Stimulated activated CD8-positive, alpha-beta memory T cell treated with anti-CD3 and anti-CD28 coated beads, Interleukin-4, amount 100 ng/mL, for 1 hour (primary cell): ENCODE results near the gene FUT8.

Experiments used
- DNase-seq, 2 donors: peaks; one replicate each; pipeline ENCODE4 v3.0.0-alpha.2; 2020; ENCODE audit warnings: low read depth in 2 of 2, low spot score in 1 of 2

Gene FUT8

DNA sequence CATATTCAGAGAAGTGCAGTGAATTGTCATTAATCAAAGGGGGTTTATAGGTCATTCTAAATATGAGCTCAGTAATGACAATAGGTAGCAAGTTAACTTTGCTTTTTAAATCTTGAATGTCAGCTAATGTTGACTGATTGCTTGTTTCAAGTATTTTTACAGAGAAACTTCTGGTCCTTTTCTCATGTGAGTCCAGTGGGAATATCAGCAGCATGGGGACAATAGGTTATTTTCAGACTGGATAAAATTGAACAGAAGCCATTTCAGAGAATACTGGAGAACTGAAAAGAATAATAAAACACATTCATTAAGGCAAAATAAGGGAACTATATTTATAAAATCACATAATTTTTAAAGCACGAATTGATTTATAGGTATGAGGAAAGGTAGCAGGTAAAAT is 78.7 kb downstream of the FUT8 start:
- DNase-seq: no peak

DNA sequence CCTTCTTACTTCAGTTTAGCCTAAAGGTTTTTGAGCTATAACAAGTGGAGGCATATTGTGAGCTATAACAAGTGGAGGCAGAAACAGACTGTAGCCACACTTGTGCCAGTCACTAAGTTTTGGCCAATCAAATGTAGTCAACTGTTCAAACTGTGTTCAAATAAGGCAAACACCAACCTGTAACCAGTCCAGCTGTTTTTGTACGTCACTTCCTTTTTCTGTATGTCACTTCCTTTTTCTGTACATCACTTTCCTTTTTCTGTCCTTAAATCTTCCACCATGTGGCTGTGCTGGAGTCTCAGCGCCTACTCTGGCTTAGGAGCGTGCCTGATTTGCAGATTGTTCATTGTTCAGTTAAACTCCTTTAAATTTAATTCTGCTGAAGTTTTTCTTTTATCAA is 79.7 kb downstream of the FUT8 start:
- no peak for DNase-seq

DNA sequence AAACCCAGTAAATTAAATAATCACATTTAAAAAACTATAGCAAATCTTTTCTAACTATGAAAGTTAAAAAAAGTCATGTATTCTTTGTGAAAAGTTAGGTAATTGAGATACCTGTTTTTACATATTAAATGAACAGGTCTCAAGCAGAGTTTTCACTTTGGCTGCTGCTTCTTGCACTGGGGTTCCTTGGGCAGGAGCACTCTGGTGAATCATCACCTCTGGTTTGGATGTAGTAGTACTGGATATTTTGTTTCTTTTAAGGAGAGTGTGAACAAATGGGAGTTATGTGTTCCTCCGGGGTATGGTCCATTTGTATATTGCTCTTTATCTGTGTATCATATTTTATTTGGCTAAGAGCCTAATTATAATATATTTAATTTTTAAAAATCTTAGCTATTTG is 82.7 kb downstream of the FUT8 start:
- DNase-seq: no peak

DNA sequence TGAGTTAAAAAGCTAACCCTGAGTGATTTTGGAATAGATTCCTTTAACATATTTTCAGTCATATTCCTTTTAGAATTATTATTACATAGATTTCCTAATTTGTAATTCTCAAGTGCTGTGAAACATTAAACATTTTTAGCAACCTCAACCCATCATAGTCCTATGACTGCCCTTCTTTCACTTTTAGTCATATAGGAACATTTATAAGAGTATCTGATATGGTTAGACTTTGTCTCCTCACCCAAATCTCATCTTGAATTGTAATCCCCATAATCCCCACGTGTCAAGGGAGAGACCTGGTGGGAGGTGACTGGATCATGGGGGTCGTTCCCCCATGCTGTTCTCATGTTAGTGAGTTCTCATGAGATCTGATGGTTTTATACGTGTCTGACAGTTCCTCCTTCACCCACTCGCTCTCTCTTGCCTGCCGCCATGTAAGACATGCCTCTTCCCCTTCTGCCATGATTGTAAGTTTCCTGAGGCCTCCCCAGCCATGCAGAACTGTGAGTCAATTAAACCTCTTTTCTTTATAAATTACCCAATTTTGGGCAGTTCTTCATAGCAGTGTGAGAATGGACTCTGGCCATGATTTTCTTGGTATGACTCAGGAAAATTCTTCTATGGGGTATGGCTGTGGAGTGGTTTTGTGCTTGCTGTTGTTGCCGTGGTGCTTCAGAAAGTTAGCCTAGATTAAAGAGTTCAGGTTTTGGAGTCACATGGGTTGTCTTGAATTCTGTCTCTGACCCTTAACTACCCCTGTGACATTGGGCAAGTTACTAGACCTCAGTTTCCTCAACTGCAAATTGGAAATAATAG is 83.9 kb downstream of the FUT8 start:
- DNase-seq: no peak

DNA sequence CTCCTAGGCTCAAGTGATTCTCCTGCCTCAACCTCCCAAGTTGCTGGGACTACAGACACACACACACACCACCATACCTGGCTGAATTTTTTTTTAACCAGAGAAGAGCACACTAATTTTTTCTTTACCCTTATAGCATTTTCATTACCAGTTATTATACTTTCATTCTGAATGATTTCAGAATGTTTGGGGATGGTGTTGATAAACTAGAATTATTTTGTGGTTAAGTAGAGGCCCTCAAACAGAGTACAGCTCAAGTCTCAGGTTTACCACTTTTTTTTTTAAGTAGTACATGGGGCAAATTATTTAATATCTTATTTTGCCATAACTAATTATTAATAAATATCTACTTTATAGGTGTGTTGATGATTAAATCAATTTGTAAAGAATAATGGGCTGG is 86.6 kb downstream of the FUT8 start:
- DNase-seq: no peak

DNA sequence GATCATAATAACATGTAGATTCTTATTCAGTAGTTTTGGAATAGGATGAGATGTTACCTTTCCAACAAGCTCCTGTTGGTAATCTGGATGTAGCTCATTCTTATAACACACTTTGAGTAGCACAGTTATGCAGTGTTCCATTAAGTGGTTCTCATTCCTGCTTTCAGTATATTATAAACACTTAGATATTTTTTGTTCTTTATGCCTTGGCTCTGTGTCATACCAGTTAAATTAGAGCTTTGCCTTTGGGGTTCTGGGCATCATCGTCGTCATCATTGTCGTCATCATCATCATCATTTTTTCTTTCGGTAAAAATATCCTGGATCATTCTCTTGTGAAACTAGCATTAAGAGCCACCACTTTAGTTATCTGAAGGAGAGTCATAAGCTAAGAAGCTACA is 87.5 kb downstream of the FUT8 start:
- DNase-seq: no peak

DNA sequence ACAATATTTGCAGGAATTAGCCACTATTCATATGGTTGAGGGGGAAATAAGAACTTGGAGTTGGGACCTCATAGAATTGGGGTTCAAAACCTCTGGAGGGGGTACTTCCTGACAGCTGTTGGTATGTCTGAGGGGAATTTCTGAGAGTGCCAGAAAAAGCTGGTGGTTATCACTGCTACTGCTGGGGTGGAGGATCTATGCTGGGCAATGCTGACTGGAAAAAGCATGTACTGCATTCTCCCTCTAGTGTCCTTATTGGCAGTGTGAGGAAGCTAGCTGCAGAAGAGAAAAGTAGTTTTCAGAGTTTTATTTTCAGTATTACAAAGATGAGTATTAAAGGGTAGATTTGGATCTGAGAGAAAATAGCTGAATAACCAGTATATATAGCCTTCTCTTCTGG is 88.8 kb downstream of the FUT8 start:
- no peak for DNase-seq

DNA sequence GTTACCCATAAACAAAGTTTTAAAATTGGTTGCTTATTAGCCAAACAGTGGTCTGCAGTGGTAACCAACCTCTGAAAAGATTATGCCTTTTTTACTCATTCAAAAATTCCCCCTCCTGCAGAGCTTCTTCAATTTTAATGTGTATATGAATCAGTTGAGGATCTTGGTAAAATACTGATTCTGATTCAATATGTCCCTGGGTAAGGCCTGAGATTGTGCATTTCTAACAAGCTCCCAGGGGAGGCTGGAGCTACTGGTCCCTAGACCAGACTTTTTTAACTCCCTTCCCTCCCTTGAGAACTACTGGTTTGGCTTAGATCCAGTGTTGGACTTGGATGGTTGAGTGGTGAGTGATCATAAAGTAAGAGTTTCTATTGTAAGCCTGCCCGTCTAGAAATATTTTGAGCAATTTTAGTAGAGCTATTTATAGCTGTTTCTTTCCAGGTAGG is 90.2 kb downstream of the FUT8 start:
- no peak for DNase-seq

DNA sequence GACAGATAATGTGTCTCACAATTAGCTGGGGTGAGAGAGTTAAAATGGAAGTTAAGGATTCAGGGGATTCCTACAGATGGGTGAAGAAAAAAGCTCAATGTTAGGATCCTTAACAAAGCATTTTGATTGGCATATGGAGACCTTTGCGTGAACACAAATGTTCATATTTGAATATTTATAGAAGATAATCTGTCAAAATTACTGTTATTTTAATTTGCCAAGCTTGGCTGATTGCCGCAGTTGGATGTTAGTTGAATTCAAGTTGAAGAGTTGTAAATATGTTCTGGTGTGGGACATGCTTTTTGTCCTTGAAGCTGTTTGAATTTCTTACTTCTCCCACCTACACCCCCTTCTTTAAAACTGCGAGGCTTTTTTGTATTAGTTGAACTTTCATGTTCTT is 91.2 kb downstream of the FUT8 start:
- DNase-seq: no peak

DNA sequence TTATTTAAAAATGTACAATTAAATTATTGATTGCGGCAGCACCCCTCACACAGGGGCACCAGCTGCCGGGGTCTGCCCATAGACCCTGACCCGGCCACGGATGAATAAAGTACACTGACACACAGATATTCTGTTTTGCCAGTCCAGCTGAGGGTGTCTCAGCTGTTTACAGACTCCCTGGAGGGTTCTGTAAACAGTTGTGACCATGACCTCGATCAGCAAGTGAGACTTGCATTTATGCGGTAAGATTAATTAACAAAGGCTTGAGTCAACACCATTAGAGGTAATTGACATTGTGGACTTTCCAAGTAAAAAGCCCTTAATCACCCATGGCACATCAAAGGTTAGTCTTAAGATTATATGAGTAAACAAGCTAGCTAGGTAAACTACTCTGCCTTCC is 94.3 kb downstream of the FUT8 start:
- DNase-seq: no peak

DNA sequence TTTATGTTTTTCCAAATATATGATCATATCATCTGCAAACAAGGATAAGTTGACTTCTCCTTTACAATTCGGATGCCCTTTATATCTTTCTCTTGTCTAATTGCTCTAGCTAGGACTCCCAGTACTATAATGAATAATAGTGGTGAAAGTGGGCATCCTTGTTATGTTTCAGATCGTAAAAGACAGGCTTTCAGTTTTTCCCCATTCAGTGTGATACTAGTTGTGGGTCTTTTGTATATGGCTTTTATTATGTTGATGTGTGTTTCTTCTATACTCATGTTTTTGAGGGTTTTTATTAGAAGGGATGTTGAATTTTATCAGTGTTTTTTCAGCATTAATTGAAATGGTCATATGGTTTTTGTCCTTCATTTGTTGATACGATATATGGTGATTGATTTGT is 97.3 kb downstream of the FUT8 start:
- DNase-seq: no peak

DNA sequence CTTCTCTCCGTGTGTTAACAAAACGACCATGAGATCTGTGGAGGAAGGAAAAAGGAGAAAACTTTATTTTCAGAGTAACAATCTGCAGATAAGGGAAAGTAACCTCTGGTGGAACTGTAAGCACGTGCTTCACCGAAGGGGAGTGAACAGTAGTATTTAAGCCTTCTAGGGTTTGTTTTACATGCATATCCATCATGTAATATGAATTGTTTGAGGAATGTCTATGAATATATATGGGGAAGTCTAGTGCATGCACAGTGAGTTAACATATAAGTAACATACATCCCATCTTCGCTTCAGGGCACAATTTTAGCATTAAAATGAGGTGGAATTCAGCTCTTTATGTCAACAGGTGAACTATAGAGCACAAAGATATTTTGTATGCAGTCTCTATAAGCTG is 101.1 kb downstream of the FUT8 start:
- no peak for DNase-seq

DNA sequence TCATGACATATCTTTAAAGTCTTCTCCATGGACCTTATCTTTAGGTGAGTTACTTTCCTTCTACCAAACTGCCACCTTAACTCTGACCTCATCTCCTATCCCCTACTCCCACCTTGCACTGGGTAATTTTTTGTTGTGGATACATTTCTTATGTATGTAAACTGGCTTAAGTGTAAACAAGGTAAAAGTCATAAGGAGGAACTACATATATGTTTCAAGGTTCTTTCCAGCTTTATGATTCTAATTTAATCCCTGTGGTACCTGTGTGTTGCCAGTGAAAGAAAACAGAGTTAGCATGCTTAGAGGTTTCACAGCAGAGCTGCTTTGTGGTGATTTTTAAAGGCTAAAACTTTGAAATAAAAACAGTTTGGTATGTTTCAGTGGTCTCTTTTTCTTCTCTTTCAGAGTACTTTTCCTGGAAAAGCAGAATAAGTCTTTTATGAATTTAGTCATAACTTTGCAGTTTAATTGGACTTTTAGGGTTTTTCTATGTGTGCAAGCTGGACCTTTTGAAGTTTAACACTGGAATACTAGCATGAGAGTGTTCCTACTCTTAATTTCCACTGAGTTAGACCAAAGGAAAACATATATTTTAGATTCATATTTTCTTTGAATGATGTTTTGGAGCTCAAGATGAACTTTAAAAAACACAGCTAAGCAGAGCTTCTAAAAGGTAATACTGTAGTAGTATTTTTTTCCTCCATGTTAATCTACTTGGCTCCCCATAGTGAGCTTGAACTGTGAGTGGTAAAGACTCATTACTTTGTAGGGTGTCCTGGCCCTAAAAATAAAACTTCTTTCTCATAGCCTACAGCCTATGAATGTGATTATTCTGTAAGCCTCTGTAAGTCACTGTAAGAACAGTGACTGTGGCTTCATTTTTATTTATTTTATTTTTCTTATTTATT is 105.4 kb downstream of the FUT8 start:
- no peak for DNase-seq

DNA sequence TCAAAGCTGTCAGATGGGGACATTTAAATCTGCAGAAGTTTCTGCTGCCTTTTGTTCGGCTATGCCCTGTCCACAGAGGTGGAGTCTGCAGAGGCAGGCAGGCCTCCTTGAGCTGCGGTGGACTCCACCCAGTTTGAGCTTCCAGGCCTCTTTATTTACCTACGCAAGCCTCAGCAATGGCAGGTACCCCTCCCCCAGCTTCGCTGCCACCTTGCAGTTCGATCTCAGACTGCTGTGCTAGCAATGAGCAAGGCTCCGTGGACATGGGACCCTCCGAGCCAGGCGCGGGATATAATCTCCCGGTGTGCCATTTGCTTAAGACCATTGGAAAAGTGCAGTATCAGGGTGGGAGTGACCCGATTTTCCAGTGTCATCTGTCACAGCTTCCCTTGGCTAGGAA is 115.5 kb downstream of the FUT8 start:
- DNase-seq: no peak

DNA sequence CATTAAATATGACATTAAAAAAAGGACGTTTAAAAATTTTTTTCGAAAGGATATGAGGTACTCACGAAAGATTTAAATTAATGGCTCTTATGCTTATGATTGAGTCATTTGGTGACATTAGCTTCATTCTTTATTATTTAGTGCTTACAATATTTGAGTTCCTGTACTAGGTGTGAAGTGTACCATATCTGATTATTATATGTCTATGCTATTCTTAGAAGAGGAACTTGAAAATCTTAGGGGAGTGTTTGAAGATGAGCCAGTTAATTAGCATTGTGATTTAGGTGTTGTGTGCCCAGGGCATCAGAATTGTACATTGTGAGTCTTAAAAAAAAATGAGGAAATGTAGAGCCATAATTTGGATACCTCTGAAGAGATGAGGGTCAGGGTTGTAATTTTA is 118.6 kb downstream of the FUT8 start:
- DNase-seq: no peak

DNA sequence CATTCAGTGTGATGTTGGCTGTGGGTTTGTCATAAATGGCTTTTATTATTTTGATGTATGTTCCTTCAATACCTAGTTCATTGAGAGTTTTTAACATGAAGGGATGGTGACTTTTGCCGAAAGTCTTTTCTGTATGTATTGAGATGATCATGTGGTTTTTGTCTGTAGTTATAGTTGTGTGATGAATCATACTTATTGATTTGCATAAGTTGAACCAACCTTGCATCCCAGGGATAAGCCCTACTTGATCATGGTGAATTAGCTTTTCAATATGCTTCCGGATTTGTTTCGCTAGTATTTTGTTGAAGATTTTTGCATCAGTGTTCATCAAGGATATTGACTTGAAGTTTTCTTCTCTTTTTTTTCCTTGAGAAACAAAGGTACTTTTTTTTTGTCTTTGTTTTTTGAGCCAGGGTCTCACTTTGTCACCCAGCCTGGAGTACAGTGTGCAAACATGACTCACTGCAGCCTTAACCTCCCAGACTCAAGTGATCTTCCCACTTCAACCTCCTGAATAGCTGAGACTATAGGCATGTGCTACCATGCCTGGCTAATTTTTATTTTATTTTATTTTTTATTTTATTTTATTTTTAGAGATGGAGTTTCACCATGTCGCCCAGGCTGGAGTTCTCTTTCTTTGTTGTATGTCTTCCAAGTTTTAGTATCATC is 121.3 kb downstream of the FUT8 start:
- no peak for DNase-seq

DNA sequence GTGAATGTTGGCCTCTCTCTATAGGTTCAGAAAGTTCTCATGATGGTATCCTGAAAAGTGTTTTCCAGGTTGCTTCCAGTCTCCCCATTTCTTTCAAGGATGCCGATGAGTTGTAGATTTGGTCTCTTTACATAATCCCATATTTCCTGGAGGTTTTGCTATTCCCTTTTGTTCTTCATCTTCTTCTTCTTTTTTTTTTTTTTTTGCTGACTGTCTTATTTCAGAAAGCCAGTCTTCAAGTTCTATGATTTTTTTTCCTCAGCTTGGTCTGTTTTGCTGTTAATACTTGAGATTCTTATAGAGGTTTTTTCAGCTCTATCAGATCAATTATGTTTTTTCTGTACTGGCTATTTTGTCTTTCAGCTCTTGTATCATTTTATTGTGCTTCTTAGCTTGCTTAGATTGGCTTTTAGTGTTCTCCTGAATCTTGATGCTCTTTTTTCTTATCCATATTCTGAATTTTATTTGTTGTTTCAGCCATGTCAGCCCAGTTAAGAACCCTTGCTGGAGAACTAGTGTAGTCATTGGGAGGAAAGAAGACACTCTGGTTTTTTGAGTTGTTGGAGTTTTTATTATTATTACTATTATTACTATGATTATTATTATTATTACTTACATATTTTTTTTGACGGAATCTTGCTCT is 124.4 kb downstream of the FUT8 start:
- DNase-seq: no peak

DNA sequence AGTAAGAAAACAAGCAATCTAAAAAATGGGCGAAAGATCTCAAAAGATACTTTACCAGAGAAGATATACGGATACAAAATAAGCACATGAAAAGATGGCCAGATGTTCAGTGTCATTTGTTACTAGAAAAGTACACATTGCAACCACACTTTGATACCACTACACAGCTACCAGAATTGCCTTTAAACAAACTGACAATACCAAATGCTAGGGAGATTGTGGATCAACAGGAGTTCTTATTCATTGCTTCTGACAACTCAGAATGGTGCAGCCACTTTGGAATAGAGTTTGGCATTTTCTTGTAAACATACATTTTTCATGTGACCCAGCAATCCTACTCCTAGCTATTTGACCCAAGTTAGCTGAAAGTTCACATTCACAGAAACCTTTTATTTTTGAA is 136.3 kb downstream of the FUT8 start:
- DNase-seq: no peak

DNA sequence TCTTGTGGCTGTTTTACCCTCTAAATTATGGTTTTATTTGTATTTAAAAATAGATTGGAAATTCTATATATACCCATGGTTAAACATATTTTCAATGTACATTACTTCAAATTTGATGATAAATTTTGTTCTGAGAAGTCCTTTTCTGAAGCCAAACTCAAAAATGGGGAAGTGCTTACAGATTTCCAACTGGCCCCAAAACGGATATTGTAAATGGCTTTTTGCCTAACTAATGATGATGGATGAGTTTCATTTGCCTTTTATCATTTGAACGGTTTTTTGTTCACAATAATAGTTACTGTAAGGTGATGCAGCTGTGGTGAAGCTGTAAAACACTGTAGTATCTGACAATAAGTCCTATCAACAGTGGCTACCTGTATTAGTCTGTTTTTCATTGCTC is 136.9 kb downstream of the FUT8 start:
- no peak for DNase-seq

DNA sequence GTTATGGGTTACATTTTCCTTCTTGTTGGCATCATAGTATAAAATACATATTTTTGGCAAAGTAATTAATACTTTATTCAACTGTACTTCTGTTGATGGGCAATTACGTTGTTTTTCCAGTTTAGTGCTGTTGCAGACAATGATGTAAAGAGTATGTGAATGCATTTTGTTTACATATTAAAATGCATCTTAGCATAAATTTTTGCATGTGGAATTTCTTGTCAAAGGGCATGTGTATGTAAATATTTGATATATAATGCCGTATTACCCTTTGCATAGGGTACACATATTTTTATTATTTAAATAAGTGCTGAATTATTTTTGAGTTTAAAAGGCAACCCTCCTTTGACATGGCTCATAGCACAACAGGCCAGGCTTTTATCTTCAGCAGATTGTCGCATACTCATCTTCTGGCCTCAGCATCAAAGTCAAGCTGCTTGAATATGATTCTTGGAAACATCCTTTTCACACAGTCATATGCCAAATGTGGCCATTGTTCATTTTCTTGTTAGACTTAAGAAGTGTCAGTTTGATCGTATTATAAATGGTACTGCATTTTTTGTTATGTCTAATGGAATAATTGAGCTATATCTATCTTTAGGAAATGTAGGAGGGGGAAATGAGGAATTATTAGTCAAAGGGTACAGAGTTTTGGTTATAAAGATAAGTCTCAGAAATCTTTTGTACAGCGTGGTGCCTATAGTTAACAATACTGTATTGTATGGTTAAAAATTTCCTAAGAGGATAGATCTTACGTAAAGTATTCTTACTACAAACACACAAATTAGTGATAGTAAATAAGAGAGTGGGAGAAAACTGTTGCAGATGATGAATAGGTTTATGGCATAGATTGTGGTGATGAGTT is 138.5 kb downstream of the FUT8 start:
- DNase-seq: no peak
